Tibial nerve (tissue), 4 donors: ENCODE measurements around the gene APOBEC3B. TPM values are rescaled to one million over a fixed set of nuclear protein-coding genes. Genes with fewer than 3 reads are reported as not detected.
"Not testable (repeated sequence)": the region's sequence is repeated elsewhere in the genome, so short reads cannot be mapped to it uniquely, and the experiment has no call there.

ENCODE experiments used
- DNase-seq, 2 donors: peaks; one replicate each; pipeline ENCODE4 v3.0.0-alpha.2; 2019; ENCODE audit warnings: low spot score in 2 of 2
- H3K27ac ChIP-seq, 4 donors: fragments of 200-600 bp; sonication (generic) in 3 of 4; one replicate each; pipeline ENCODE4 v1.5.1; 2017 to 2019; ENCODE audit warnings: mild to moderate bottlenecking in 1 of 4
- H3K27me3 ChIP-seq, 2 donors: fragments of 200-600 bp; sonication (generic) in 1 of 2; one replicate each; pipeline versions ENCODE4 v1.5.1 to v1.6.0; 2017 to 2019
- H3K36me3 ChIP-seq, 3 donors: fragments of 200-600 bp; sonication (generic); one replicate each; pipeline ENCODE4 v1.5.1; 2018 to 2019
- H3K4me1 ChIP-seq, 4 donors: fragments of 200-600 bp; sonication (generic) in 3 of 4; one replicate each; pipeline ENCODE4 v1.5.1; 2017 to 2019
- H3K4me3 ChIP-seq, 4 donors: fragments of 200-600 bp; sonication (generic) in 3 of 4; one replicate each; pipeline ENCODE4 v1.5.1; 2017 to 2019; ENCODE audit warnings: mild to moderate bottlenecking in 1 of 4, moderate library complexity in 1 of 4
- H3K9me3 ChIP-seq, 4 donors: fragments of 200-600 bp; sonication (generic) in 3 of 4; one replicate each; pipeline ENCODE4 v1.5.1; 2017 to 2019
- CTCF ChIP-seq, 5 experiments: fragments of 200-600 bp in 3 of 5; fragments of 450-650 bp in 2 of 5; sonication (generic) in 3 of 5; IDR thresholded peaks; one replicate each; pipeline ENCODE4 v1.5.1; 2016 to 2019; ENCODE audit warnings: antibody characterized with exemption in 5 of 5, mild to moderate bottlenecking in 3 of 5, moderate library complexity in 2 of 5
- EP300 ChIP-seq, 2 donors: sonication (generic); formaldehyde crosslinking; IDR thresholded peaks; one replicate each; pipeline ENCODE4 v1.6.1; 2017; ENCODE audit warnings: antibody characterized with exemption in 2 of 2, mild to moderate bottlenecking in 1 of 2
- POLR2A ChIP-seq, 2 donors: fragments of 450-650 bp; IDR thresholded peaks; one replicate each; pipeline ENCODE4 v1.6.1; 2017; ENCODE audit warnings: antibody characterized with exemption in 2 of 2, mild to moderate bottlenecking in 2 of 2, moderate library complexity in 2 of 2
- WGBS, 2 donors: methylation state at CpG; one replicate each; pipeline ENCODE4 v1.1.5; 2018; 5-methylcytosine and 5-hydroxymethylcytosine counted together
- total RNA-seq, 4 donors: library from RNA; depleted of rRNA; stranded (reverse); fragments of >200 nt; gene quantifications; one replicate each; pipeline ENCODE4 v1.1.0, GENCODE V29; 2016

Gene APOBEC3B
- total RNA-seq, 4 donors from 2014 or later, result 0.39 to 3.3 (median 0.60) TPM; not detected in 1

- no peaks in the 10 kb centered on the region for H3K36me3 ChIP-seq
- no peak for TF ChIP-seq POLR2A (IDR thresholded peaks at IDR 0.05)
- no peak for TF ChIP-seq EP300 (IDR thresholded peaks at IDR 0.05)
- peak in 3 of 5 experiments; percentile 68 to 87 (median 83) for TF ChIP-seq CTCF (IDR thresholded peaks at IDR 0.05)
- no peaks in the 10 kb centered on the region for H3K4me1 ChIP-seq
- no peak overlapping the region for H3K4me3 ChIP-seq
- H3K27ac ChIP-seq, result no peak overlapping the region
- WGBS, 2 donors, result 44 to 49% methylated on average over 15 of the region's 15 CpGs
- H3K9me3 ChIP-seq, result no peaks in the 10 kb centered on the region
- DNase-seq, result peak in 1 of 2 donors; percentile 40
- no peaks in the 10 kb centered on the region for H3K27me3 ChIP-seq
Measured at GRCh38 chr22:38973289-38974169, 8.6 kb upstream of the APOBEC3B start.

- TF ChIP-seq EP300 (IDR thresholded peaks at IDR 0.05) (no peak), CTCF (IDR thresholded peaks at IDR 0.05) (no peak), POLR2A (IDR thresholded peaks at IDR 0.05) (no peak)
- no peak for DNase-seq
- Histone ChIP-seq H3K4me3 (no peak overlapping the region), H3K27ac (no peak overlapping the region), H3K9me3 (no peaks in the 10 kb centered on the region), H3K36me3 (no peaks in the 10 kb centered on the region), H3K4me1 (no peaks in the 10 kb centered on the region), H3K27me3 (no peaks in the 10 kb centered on the region)
- 83 to 88% methylated on average over 18 of the region's 18 CpGs for WGBS, 2 donors
Measured at GRCh38 chr22:38974170-38974825, 7.8 kb upstream of the APOBEC3B start.

GRCh38 chr22:38974826-38975175, 7.3 kb upstream of the APOBEC3B start:
- Histone ChIP-seq H3K27ac (no peak overlapping the region), H3K4me1 (no peaks in the 10 kb centered on the region), H3K4me3 (no peak overlapping the region), H3K9me3 (no peaks in the 10 kb centered on the region), H3K27me3 (no peaks in the 10 kb centered on the region), H3K36me3 (no peaks in the 10 kb centered on the region)
- no peak for DNase-seq
- 85 to 90% methylated on average over 7 of the region's 7 CpGs for WGBS, 2 donors
- TF ChIP-seq CTCF (IDR thresholded peaks at IDR 0.05) (no peak), POLR2A (IDR thresholded peaks at IDR 0.05) (no peak), EP300 (IDR thresholded peaks at IDR 0.05) (no peak)

GRCh38 chr22:38977289-38977688, 4.9 kb upstream of the APOBEC3B start:
- not testable (repeated sequence) for DNase-seq, H3K36me3 ChIP-seq, H3K27me3 ChIP-seq, H3K9me3 ChIP-seq, H3K4me3 ChIP-seq, H3K27ac ChIP-seq
- 91 to 97% methylated on average over 4 of the region's 4 CpGs for WGBS, 2 donors
- H3K4me1 ChIP-seq, result peaks cover 0 to 14% (median 3%) of the 10 kb centered on the region in 4 donors

GRCh38 chr22:38980587-38980986, 1.6 kb upstream of the APOBEC3B start:
- not testable (repeated sequence) for H3K27ac ChIP-seq, DNase-seq, H3K4me3 ChIP-seq, H3K27me3 ChIP-seq, H3K9me3 ChIP-seq, H3K36me3 ChIP-seq
- 68 to 79% methylated on average over 10 of the region's 10 CpGs for WGBS, 2 donors
- peaks cover 0 to 22% (median 7%) of the 10 kb centered on the region in 4 donors for H3K4me1 ChIP-seq
